CD14-positive monocyte (primary cell): ENCODE measurements around the gene CAMKK1. TPM values are rescaled to one million over a fixed set of nuclear protein-coding genes. Genes with fewer than 3 reads are reported as not detected.

Experiments used
- DNase-seq, 3 donors: peaks; one replicate each; pipeline ENCODE4 v3.0.0-alpha.2; 2011 to 2022
- H2AFZ ChIP-seq: 2 replicates; pipeline ENCODE4 v1.6.0; 2012; ENCODE audit warnings: mild to moderate bottlenecking, low read depth, low read length, inconsistent platforms; ENCODE audit not compliant: insufficient read depth, poor library complexity, severe bottlenecking
- H3K27ac ChIP-seq, 2 donors: 1 replicate in 1 of 2; 2 replicates in 1 of 2; pipeline ENCODE4 v1.5.1; 2012 to 2013; ENCODE audit warnings: low read length in 2 of 2, control low read depth in 1 of 2, inconsistent platforms in 1 of 2, low read depth in 1 of 2, mild to moderate bottlenecking in 1 of 2
- H3K27me3 ChIP-seq, 2 donors: one replicate each; pipeline versions ENCODE4 v1.6.0 to v1.6.1; 2011 to 2013; ENCODE audit warnings: low read length in 2 of 2; ENCODE audit not compliant: control insufficient read depth in 2 of 2, insufficient read depth in 2 of 2
- H3K36me3 ChIP-seq, 2 donors: replicated peaks in 1 of 2; 1 replicate in 1 of 2; 2 replicates in 1 of 2; pipeline versions ENCODE4 v1.5.1 to v1.6.1; 2012 to 2013; ENCODE audit warnings: low read length in 2 of 2, control low read depth in 1 of 2, inconsistent platforms in 1 of 2, mild to moderate bottlenecking in 1 of 2; ENCODE audit not compliant: insufficient read depth in 2 of 2, control insufficient read depth in 1 of 2
- H3K4me1 ChIP-seq, 2 donors: 1 replicate in 1 of 2; 2 replicates in 1 of 2; pipeline versions ENCODE4 v1.5.1 to v1.6.1; 2012 to 2013; ENCODE audit warnings: low read length in 2 of 2, control low read depth in 1 of 2, inconsistent platforms in 1 of 2, mild to moderate bottlenecking in 1 of 2, moderate library complexity in 1 of 2; ENCODE audit not compliant: insufficient read depth in 2 of 2, control insufficient read depth in 1 of 2
- H3K4me2 ChIP-seq: replicated peaks from 2 replicates; pipeline ENCODE3; 2012; ENCODE audit warnings: low read length, moderate library complexity, mild to moderate bottlenecking; ENCODE audit not compliant: poor library complexity, severe bottlenecking; ENCODE audit errors: extremely low read depth
- H3K4me3 ChIP-seq, 3 experiments: fragments of 200-600 bp in 1 of 3; sonication (generic) in 1 of 3; replicated peaks in 1 of 3; 1 replicate in 2 of 3; 2 replicates in 1 of 3; pipeline ENCODE4 v1.5.1; 2011 to 2013; ENCODE audit warnings: low read length in 3 of 3, mild to moderate bottlenecking in 3 of 3, control low read depth in 2 of 3, low read depth in 2 of 3, inconsistent platforms in 1 of 3, moderate library complexity in 1 of 3
- H3K79me2 ChIP-seq: 2 replicates; pipeline ENCODE4 v1.6.0; 2012; ENCODE audit warnings: mild to moderate bottlenecking, control low read depth, inconsistent platforms, low read length, moderate library complexity; ENCODE audit not compliant: insufficient read depth
- H3K9ac ChIP-seq: 2 replicates; pipeline ENCODE4 v1.6.0; 2017; ENCODE audit warnings: low read length, mild to moderate bottlenecking; ENCODE audit not compliant: insufficient read depth, poor library complexity, severe bottlenecking
- H3K9me3 ChIP-seq, 2 donors: replicated peaks in 1 of 2; 1 replicate in 1 of 2; 2 replicates in 1 of 2; pipeline versions ENCODE4 v1.5.1 to v1.6.1; 2012 to 2013; ENCODE audit warnings: low read length in 2 of 2, control low read depth in 1 of 2; ENCODE audit not compliant: control insufficient read depth in 1 of 2, insufficient read depth in 1 of 2
- H4K20me1 ChIP-seq: 2 replicates; pipeline ENCODE4 v1.6.0; 2012; ENCODE audit warnings: mild to moderate bottlenecking, low read length, control low read depth, moderate library complexity; ENCODE audit not compliant: insufficient read depth
- H3K27ac Mint-ChIP-seq, 7 donors: one replicate each; pipeline ENCODE4 v1.8.0; 2020; ENCODE audit warnings: mild to moderate bottlenecking in 7 of 7, mixed read lengths in 7 of 7, moderate library complexity in 6 of 7, inconsistent platforms in 2 of 7
- H3K27me3 Mint-ChIP-seq, 3 donors: one replicate each; pipeline ENCODE4 v1.8.0; 2021 to 2022; ENCODE audit warnings: low read depth in 3 of 3, mild to moderate bottlenecking in 3 of 3, mixed read lengths in 3 of 3, moderate library complexity in 3 of 3, inconsistent platforms in 1 of 3
- H3K36me3 Mint-ChIP-seq, 2 donors: one replicate each; pipeline ENCODE4 v1.8.0; 2020; ENCODE audit warnings: mixed read lengths in 2 of 2, inconsistent platforms in 1 of 2, mild to moderate bottlenecking in 1 of 2
- H3K4me1 Mint-ChIP-seq: one replicate; pipeline ENCODE4 v1.8.0; 2020; ENCODE audit warnings: mild to moderate bottlenecking, mixed read lengths
- H3K4me3 Mint-ChIP-seq, 2 donors: one replicate each; pipeline ENCODE4 v1.8.0; 2020; ENCODE audit warnings: mild to moderate bottlenecking in 2 of 2, mixed read lengths in 2 of 2, moderate library complexity in 1 of 2
- H3K9me3 Mint-ChIP-seq, 7 donors: one replicate each; pipeline ENCODE4 v1.8.0; 2020 to 2022; ENCODE audit warnings: mixed read lengths in 7 of 7, mild to moderate bottlenecking in 6 of 7, moderate library complexity in 6 of 7, inconsistent platforms in 2 of 7
- CTCF ChIP-seq: fragments of 200-600 bp; IDR thresholded peaks from one replicate; pipeline ENCODE4 v1.8.0; 2022; ENCODE audit warnings: antibody characterized with exemption, mild to moderate bottlenecking
- WGBS: methylation state at CpG from one replicate; pipeline ENCODE4 v1.1.5; 2013; ENCODE audit warnings: missing lambda C conversion rate; ENCODE audit not compliant: insufficient coverage; 5-methylcytosine and 5-hydroxymethylcytosine counted together
- intact Hi-C, 2 donors: fragments of 100-400 bp; cut with micrococcal nuclease; formaldehyde crosslinking; loops; one replicate each; pipeline versions ENCODE4 v1.15.0 to v1.15.1; 2023
- polyA plus RNA-seq, 3 donors: library from polyadenylated mRNA; depleted of rRNA in 1 of 3; unstranded in 2 of 3; stranded (reverse) in 1 of 3; fragments of 300-500 nt in 2 of 3; fragments of >200 nt in 1 of 3; fragmentation: Illumina TruSeq in 2 of 3; gene quantifications; 1 replicate in 2 of 3; 2 replicates in 1 of 3; pipeline ENCODE4 v1.2.3, GENCODE V29; 2012 to 2021

CAMKK1 gene
- polyA plus RNA-seq, 3 donors = 0.74 to 24.1 (median 1.5) TPM

DNA sequence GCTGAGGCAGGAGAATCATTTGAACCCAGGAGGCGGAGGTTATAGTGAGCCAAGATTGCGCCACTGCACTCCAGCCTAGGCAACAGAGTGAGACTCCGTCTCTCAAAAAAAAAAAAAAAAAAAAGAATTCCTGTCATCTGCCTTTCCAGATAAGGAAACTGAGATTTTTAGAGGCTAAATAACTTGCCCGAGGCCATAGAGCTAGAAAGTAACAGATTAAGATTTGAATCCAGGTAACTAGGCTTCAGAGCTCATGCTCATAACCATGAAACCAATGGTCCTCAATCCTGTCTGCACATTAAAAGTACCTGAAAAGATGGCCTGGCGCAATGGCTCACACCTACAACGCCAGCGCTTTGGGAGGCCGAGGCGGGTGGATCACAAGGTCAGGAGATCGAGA lies 56.3 kb downstream of the CAMKK1 start:
- no peak overlapping the region for H2AFZ ChIP-seq
- peaks cover 41% of the 10 kb centered on the region for H3K4me1 Mint-ChIP-seq
- H4K20me1 ChIP-seq = peaks cover 55% of the 10 kb centered on the region
- no peak overlapping the region for H3K4me2 ChIP-seq
- H3K79me2 ChIP-seq = peaks cover 61% of the 10 kb centered on the region
- peak overlapping the region in 1 of 7 donors; percentile 25 for H3K27ac Mint-ChIP-seq
- intact Hi-C loops = no loop called here
- no peak for TF ChIP-seq CTCF
- peaks cover 18 to 29% of the 10 kb centered on the region in 2 donors for H3K4me1 ChIP-seq
- H3K4me3 ChIP-seq = no peak overlapping the region
- H3K27me3 ChIP-seq = no peaks in the 10 kb centered on the region
- no peak overlapping the region for H3K9ac ChIP-seq
- H3K9me3 ChIP-seq = no peaks in the 10 kb centered on the region
- peaks cover 17 to 68% of the 10 kb centered on the region in 2 donors for H3K36me3 ChIP-seq
- H3K4me3 Mint-ChIP-seq = no peak overlapping the region
- WGBS = 100% methylated on average over 5 of the region's 10 CpGs
- H3K27me3 Mint-ChIP-seq = peaks cover 0 to 1% (median 0%) of the 10 kb centered on the region in 3 donors
- no peak overlapping the region for H3K27ac ChIP-seq
- no peak for DNase-seq
- H3K36me3 Mint-ChIP-seq = peaks cover 59 to 76% of the 10 kb centered on the region in 2 donors
- H3K9me3 Mint-ChIP-seq = peaks cover 0 to 3% (median 0%) of the 10 kb centered on the region in 7 donors

GRCh38 chr17:3835410-3836229 lies 57.2 kb downstream of the CAMKK1 start:
- H3K4me1 Mint-ChIP-seq = peaks cover 33% of the 10 kb centered on the region
- WGBS = 28% methylated on average over 10 of the region's 14 CpGs
- peaks cover 17 to 59% of the 10 kb centered on the region in 2 donors for H3K36me3 ChIP-seq

More at GRCh38 chr17:3835410-3836229, 57.2 kb downstream of the CAMKK1 start:
- no peak overlapping the region for H3K4me2 ChIP-seq
- H3K79me2 ChIP-seq = peaks cover 60% of the 10 kb centered on the region
- H3K27ac Mint-ChIP-seq = peak overlapping the region; percentile 38 to 87 (median 79)
- H3K9me3 Mint-ChIP-seq = peaks cover 0 to 3% (median 0%) of the 10 kb centered on the region in 7 donors
- no peak overlapping the region for H3K4me3 ChIP-seq
- H3K36me3 Mint-ChIP-seq = peaks cover 56 to 76% of the 10 kb centered on the region in 2 donors
- peaks cover 49% of the 10 kb centered on the region for H4K20me1 ChIP-seq
- DNase-seq = no peak
- H3K27me3 Mint-ChIP-seq = no peaks in the 10 kb centered on the region
- no peak for TF ChIP-seq CTCF
- H3K9ac ChIP-seq = no peak overlapping the region
- no peaks in the 10 kb centered on the region for H3K27me3 ChIP-seq
- H2AFZ ChIP-seq = no peak overlapping the region
- H3K4me3 Mint-ChIP-seq = no peak overlapping the region
- no peaks in the 10 kb centered on the region for H3K9me3 ChIP-seq
- intact Hi-C loops = no loop called here
- H3K4me1 ChIP-seq = peaks cover 18 to 20% of the 10 kb centered on the region in 2 donors
- peak overlapping the region; percentile 23 to 68 for H3K27ac ChIP-seq
